ENCODE data around the gene AKT1S1.
"Not testable (repeated sequence)": the region's sequence is repeated elsewhere in the genome, so short reads cannot be mapped to it uniquely, and the experiment has no call there.

Gene AKT1S1

GRCh38 chr19:49819452-49820115 lies 57.6 kb downstream of the AKT1S1 start:
- ChIA-PET POLR2A (interaction anchor here (0.6 to 1.3 kb wide), 3 partner anchors 32 to 53 kb away, joined by 3 read pairs; partner anchors contain the start of genes AP2A1 and PTOV1), CTCF (interaction anchor here (0.6 to 1.0 kb wide), 4 partner anchors 14 to 315 kb away, joined by 3 to 4 read pairs (median 4); no protein-coding TSS in a partner anchor)
- Histone ChIP-seq H3K27ac (ENCODE audit: extremely low read depth, low read depth, low read length) (peak overlapping the region; percentile 85), H3K4me1 (ENCODE audit: control insufficient read depth, insufficient read depth, low read length) (peaks cover 17% of the 10 kb centered on the region; the same call in 1 of the 2 replicates), H3K4me3 (ENCODE audit: low read depth, low read length) (peak overlapping the region; percentile 89; the same call in 1 of the 2 replicates), H3K36me3 (ENCODE audit: control insufficient read depth in 2 of 2, insufficient read depth in 1 of 2, low read length in 2 of 2) (peaks cover 25 to 29% of the 10 kb centered on the region in 2 experiments)
- TF ChIP-seq PRDM10 (tag by site-specific recombination; IDR thresholded peaks at IDR 0.05) (peak; percentile 72), OSR2 (tag by site-specific recombination; IDR thresholded peaks at IDR 0.05) (peak; percentile 77), ZBTB17 (tag by site-specific recombination; IDR thresholded peaks at IDR 0.05) (peak; percentile 57; the same call in 1 of the 2 replicates), GLIS1 (tag by site-specific recombination; IDR thresholded peaks at IDR 0.05) (peak; percentile 75; the same call in 1 of the 2 replicates), ZNF362 (tag by site-specific recombination; IDR thresholded peaks at IDR 0.05) (peak; percentile 86), ZNF335 (tag by site-specific recombination; conservative IDR thresholded peaks at IDR 0.05) (peak; percentile 48)
- H3K9me3 ChIP-seq (ENCODE audit: control insufficient read depth, insufficient read depth, low read depth, low read length): not testable (repeated sequence)
